ENCODE results near the gene USP24.
A peak's percentile ranks its signal among the peaks of the same experiment; 100 is the strongest.

Gene USP24

DNA sequence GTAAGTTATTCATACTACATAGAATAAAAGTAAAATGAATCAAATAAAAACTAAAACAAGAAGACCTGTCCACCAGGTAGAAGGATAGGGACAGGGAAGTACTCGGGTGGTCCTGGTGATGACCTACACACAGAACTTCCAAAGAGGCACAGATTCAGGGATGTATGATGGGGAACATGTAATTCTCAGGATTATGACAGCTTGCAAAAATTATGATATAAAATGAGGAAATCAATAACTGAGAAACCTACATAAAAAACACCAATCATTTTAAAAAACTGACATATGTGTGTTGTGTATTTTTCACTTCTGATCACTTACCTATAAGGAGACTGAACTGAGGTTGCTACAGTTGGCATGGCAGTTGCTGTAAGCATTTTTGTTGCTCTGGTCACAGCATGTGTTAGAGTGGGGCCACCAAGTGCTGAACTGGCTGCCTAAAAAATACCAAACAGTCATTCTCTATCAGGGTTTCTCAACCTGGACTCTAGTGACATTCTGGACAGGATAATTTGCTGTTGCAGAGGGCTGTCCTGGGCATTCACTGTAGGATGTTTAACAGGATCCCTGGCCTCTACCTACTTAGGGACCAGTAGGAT, 73.8 kb downstream of the USP24 start:
- Histone ChIP-seq H3K36me3 (ENCODE audit: insufficient read depth, low read length) (peaks cover 74% of the 10 kb centered on the region), H3K4me3 (no peak overlapping the region), H3K27ac (no peak overlapping the region), H3K9ac (ENCODE audit: insufficient read length) (no peak overlapping the region), H3K9me3 (ENCODE audit: low read depth, low read length) (no peaks in the 10 kb centered on the region)
- TF ChIP-seq POLR2AphosphoS5 (IDR thresholded peaks at IDR 0.05; ENCODE audit: borderline replicate concordance, low read depth, low read length) (no peak), FOXP2 (optimal IDR thresholded peaks at IDR 0.05; ENCODE audit: control extremely low read depth, extremely low read length, insufficient read depth) (no peak), EZH2 (IDR thresholded peaks at IDR 0.05) (no peak)
- DNase-seq (ENCODE audit: low read depth, low spot score): no peak

DNA sequence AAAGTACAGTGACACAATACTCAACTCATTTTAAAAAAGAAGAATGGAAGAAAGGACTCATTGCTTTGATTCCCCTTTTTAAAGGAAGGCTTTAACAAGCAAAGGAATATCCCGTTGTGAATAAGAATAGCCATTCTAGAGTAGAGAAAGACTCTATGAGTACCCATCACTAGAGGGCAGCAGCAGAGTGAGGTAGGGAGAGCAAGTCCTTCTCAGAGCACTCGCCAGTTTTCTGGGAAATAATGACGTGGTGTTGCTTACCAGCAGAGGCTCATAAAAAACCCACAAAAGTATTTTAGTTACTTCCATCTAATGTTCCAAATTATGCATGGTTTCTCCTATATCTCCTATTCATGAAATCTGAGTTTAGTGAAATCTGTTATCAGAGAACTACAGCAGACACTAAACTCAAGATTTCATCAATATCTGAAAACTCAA, 74.6 kb downstream of the USP24 start:
- Histone ChIP-seq H3K36me3 (ENCODE audit: insufficient read depth, low read length) (peaks cover 73% of the 10 kb centered on the region), H3K4me3 (no peak overlapping the region), H3K9ac (ENCODE audit: insufficient read length) (no peak overlapping the region), H3K9me3 (ENCODE audit: low read depth, low read length) (no peaks in the 10 kb centered on the region), H3K27ac (no peak overlapping the region)
- TF ChIP-seq FOXP2 (optimal IDR thresholded peaks at IDR 0.05; ENCODE audit: control extremely low read depth, extremely low read length, insufficient read depth): no peak
- no peak for TF ChIP-seq POLR2AphosphoS5 (IDR thresholded peaks at IDR 0.05; ENCODE audit: borderline replicate concordance, low read depth, low read length)
- TF ChIP-seq EZH2 (IDR thresholded peaks at IDR 0.05): no peak
- peak; percentile 84 for DNase-seq (ENCODE audit: low read depth, low spot score)

DNA sequence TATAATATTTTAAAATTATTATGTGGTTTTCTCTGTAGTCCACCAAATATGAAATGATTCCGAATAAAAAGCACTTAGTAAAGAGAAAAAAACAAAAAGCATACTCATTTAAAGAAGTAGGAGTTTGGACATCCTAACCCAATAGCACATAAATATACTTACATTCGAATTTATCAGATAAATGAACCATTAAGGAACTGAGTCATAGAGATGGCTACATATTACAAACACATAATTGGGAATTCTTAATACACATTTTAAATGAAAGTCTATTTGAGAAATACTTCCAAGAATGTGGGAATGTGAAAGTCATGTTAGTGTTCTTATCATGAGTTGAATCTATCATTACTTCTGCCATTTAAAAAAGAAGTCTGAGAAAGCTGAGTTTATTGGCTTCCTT, 75.0 kb downstream of the USP24 start:
- no peak overlapping the region for H3K9ac ChIP-seq (ENCODE audit: insufficient read length)
- no peak for TF ChIP-seq FOXP2 (optimal IDR thresholded peaks at IDR 0.05; ENCODE audit: control extremely low read depth, extremely low read length, insufficient read depth)
- TF ChIP-seq POLR2AphosphoS5 (IDR thresholded peaks at IDR 0.05; ENCODE audit: borderline replicate concordance, low read depth, low read length): no peak
- TF ChIP-seq EZH2 (IDR thresholded peaks at IDR 0.05): no peak
- H3K36me3 ChIP-seq (ENCODE audit: insufficient read depth, low read length): peaks cover 73% of the 10 kb centered on the region

DNA sequence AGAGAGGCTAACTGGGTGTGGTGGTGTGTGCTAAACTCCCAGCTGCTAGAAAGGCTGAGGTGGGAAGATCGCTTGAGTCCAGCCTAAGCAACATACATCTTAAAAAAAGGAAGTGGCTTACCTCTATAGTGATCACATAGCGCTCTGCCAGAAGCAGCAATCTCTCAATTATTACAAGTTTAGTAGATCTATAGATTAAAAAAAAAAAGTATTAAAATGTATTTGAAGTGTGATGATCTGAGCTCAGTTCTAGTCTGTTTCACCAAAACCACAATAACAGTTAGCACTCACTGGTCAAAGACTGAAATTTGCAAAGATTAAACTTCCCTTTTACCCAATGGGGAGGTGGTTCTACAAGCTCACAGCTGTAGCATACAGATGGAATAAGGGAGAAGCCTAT, 76.3 kb downstream of the USP24 start:
- Histone ChIP-seq H3K36me3 (ENCODE audit: insufficient read depth, low read length) (peaks cover 78% of the 10 kb centered on the region), H3K9me3 (ENCODE audit: low read depth, low read length) (no peaks in the 10 kb centered on the region), H3K27ac (no peak overlapping the region), H3K4me3 (no peak overlapping the region), H3K9ac (ENCODE audit: insufficient read length) (no peak overlapping the region)
- no peak for TF ChIP-seq EZH2 (IDR thresholded peaks at IDR 0.05)
- no peak for TF ChIP-seq FOXP2 (optimal IDR thresholded peaks at IDR 0.05; ENCODE audit: control extremely low read depth, extremely low read length, insufficient read depth)
- no peak for DNase-seq (ENCODE audit: low read depth, low spot score)

More for the DNA sequence above, 75.0 kb downstream of the USP24 start:
- no peaks in the 10 kb centered on the region for H3K9me3 ChIP-seq (ENCODE audit: low read depth, low read length)
- no peak overlapping the region for H3K27ac ChIP-seq
- DNase-seq (ENCODE audit: low read depth, low spot score): no peak
- no peak overlapping the region for H3K4me3 ChIP-seq

DNA sequence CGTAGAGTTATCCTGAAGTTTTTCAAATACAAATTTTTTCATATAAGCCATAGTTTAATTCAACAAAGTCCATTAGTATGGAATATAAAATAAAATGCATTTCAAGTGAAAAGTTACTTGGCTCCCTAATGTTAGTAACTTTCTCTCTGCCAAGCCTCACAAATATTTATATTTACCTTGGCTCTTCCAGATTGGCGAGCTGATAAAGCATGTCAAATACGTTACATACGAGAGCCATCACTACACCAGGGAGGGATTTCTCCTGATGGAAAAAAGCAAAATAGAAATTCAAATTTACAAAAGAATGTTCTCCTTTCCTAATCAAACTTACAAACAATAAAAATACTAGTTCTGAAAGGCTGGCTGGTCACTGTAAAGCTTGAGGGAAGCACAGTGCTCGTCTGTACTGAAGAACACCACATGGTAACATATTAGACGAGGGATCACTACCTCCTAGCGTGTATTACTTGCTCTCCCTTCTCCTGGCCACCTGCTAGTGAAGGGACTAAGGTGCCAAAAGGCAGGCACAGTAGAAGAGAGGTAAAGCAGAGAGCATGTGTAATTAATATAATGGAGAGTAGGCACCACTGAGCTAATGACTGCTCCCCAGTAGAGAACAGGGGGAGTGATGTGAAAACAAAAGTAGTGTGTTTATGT, 80.9 kb downstream of the USP24 start:
- TF ChIP-seq FOXP2 (optimal IDR thresholded peaks at IDR 0.05; ENCODE audit: control extremely low read depth, extremely low read length, insufficient read depth): no peak
- TF ChIP-seq EZH2 (IDR thresholded peaks at IDR 0.05): no peak
- no peak for TF ChIP-seq POLR2AphosphoS5 (IDR thresholded peaks at IDR 0.05; ENCODE audit: borderline replicate concordance, low read depth, low read length)
- no peak overlapping the region for H3K9ac ChIP-seq (ENCODE audit: insufficient read length)
- H3K36me3 ChIP-seq (ENCODE audit: insufficient read depth, low read length): peaks cover 93% of the 10 kb centered on the region
- no peak overlapping the region for H3K27ac ChIP-seq
- H3K9me3 ChIP-seq (ENCODE audit: low read depth, low read length): no peaks in the 10 kb centered on the region
- no peak for DNase-seq (ENCODE audit: low read depth, low spot score)
- no peak overlapping the region for H3K4me3 ChIP-seq

DNA sequence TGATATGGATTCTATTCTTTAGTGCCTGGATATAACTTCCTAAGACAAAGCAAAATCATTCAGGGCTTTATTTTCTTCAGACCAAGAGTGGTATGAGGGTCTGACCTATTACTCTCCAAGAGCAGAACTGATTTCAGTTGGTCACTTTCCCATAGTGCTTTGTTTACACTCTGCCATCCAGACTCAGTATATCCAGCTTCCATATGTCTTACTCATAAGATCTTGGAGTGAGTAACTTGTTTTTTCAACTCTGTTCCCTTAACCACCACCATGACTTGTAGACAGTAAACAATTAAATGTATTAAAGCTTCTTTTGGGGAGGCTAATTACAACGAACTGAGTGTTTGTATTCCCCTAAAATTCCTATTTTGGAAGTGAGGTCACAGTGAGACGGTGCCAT, 83.4 kb downstream of the USP24 start:
- Histone ChIP-seq H3K36me3 (ENCODE audit: insufficient read depth, low read length) (peaks cover 87% of the 10 kb centered on the region), H3K4me3 (no peak overlapping the region), H3K9ac (ENCODE audit: insufficient read length) (no peak overlapping the region), H3K9me3 (ENCODE audit: low read depth, low read length) (no peaks in the 10 kb centered on the region), H3K27ac (no peak overlapping the region)
- no peak for TF ChIP-seq POLR2AphosphoS5 (IDR thresholded peaks at IDR 0.05; ENCODE audit: borderline replicate concordance, low read depth, low read length)
- no peak for DNase-seq (ENCODE audit: low read depth, low spot score)

DNA sequence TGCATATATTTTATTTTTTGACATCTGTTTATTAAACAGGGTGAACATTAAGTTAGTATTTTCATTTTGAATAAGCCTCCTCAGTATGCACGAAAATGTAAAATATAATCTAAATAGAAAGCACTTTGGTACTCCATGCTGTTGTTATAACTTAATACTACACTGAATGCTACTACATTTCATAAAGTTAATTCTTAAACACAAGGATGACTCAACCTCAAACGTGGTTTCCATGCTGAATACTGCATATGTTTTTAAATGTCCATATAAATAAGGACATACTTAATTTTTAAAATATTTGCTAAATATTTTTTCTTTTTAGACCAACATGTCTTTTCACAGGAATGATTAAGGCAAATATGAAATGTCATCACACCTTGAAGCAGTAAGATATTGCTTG, 83.9 kb downstream of the USP24 start:
- TF ChIP-seq POLR2AphosphoS5 (IDR thresholded peaks at IDR 0.05; ENCODE audit: borderline replicate concordance, low read depth, low read length): no peak
- no peak for TF ChIP-seq FOXP2 (optimal IDR thresholded peaks at IDR 0.05; ENCODE audit: control extremely low read depth, extremely low read length, insufficient read depth)
- Histone ChIP-seq H3K4me3 (no peak overlapping the region), H3K9ac (ENCODE audit: insufficient read length) (no peak overlapping the region), H3K9me3 (ENCODE audit: low read depth, low read length) (no peaks in the 10 kb centered on the region), H3K36me3 (ENCODE audit: insufficient read depth, low read length) (peaks cover 84% of the 10 kb centered on the region), H3K27ac (no peak overlapping the region)
- DNase-seq (ENCODE audit: low read depth, low spot score): no peak

DNA sequence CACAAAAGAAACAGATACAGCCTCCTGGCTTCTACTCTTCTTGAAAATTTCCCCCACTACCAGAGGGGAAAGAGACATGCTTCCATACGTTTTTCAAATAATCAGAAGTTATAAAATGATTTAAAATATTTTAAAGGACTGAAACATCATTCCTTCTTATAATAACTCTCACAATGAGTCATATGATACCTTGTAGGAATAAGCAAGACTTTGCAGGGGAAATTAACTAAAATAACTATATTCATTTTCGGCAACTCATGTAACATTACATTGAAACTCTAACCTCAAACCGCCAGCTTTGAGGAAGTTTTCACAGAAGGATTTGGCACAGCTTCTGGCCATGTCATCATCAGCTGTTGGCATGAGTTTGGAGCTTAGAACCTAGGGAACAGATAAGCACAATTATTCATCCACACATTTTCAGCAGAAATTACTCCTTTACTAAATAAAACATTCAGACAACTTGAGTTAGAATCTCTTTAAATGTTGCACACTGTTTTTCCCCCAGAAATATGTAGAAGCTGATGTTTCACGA, 85.9 kb downstream of the USP24 start:
- H3K9me3 ChIP-seq (ENCODE audit: low read depth, low read length): no peaks in the 10 kb centered on the region
- H3K9ac ChIP-seq (ENCODE audit: insufficient read length): no peak overlapping the region
- H3K4me3 ChIP-seq: no peak overlapping the region
- TF ChIP-seq FOXP2 (optimal IDR thresholded peaks at IDR 0.05; ENCODE audit: control extremely low read depth, extremely low read length, insufficient read depth) (no peak), POLR2AphosphoS5 (IDR thresholded peaks at IDR 0.05; ENCODE audit: borderline replicate concordance, low read depth, low read length) (no peak), EZH2 (IDR thresholded peaks at IDR 0.05) (no peak)
- no peak overlapping the region for H3K27ac ChIP-seq
- DNase-seq (ENCODE audit: low read depth, low spot score): no peak
- peaks cover 86% of the 10 kb centered on the region for H3K36me3 ChIP-seq (ENCODE audit: insufficient read depth, low read length)

Measured in SK-N-MC (cell line).